Neural crest cell (in vitro differentiated cells): ENCODE measurements around the gene SREBF2. TPM values are rescaled to one million over a fixed set of nuclear protein-coding genes. Genes with fewer than 3 reads are reported as not detected.

ENCODE experiments used
- DNase-seq: peaks from one replicate; pipeline ENCODE4 v3.0.0; 2021; ENCODE audit warnings: low read depth, mixed read lengths, low spot score
- H3K27ac Mint-ChIP-seq: one replicate; pipeline ENCODE4 v1.8.0; 2021; ENCODE audit warnings: mild to moderate bottlenecking, mixed read lengths; ENCODE audit not compliant: unreplicated experiment
- H3K27me3 Mint-ChIP-seq: 2 replicates; pipeline ENCODE4 v1.8.0; 2021; ENCODE audit warnings: low read depth, mild to moderate bottlenecking, mixed read lengths
- H3K36me3 Mint-ChIP-seq: 2 replicates; pipeline ENCODE4 v1.8.0; 2021; ENCODE audit warnings: low read depth, mild to moderate bottlenecking, mixed read lengths
- H3K4me1 Mint-ChIP-seq: 2 replicates; pipeline ENCODE4 v1.8.0; 2021; ENCODE audit warnings: mixed read lengths
- H3K4me3 Mint-ChIP-seq: one replicate; pipeline ENCODE4 v1.8.0; 2021; ENCODE audit warnings: mild to moderate bottlenecking, mixed read lengths
- H3K9me3 Mint-ChIP-seq: 2 replicates; pipeline ENCODE4 v1.8.0; 2021; ENCODE audit warnings: mixed read lengths
- total RNA-seq: library from RNA; stranded (reverse); gene quantifications from 2 replicates; pipeline ENCODE4 v1.2.1, GENCODE V29; 2021
- TF ChIP-seq, protein P1 (sequence below): fragments of 200-600 bp; sonication (generic); conservative IDR thresholded peaks from 2 replicates; pipeline ENCODE4 v1.5.0; 2021; ENCODE audit warnings: antibody characterized with exemption, mild to moderate bottlenecking

SREBF2 gene
- total RNA-seq, 1 donor from 2014 or later, result 209 TPM

DNA sequence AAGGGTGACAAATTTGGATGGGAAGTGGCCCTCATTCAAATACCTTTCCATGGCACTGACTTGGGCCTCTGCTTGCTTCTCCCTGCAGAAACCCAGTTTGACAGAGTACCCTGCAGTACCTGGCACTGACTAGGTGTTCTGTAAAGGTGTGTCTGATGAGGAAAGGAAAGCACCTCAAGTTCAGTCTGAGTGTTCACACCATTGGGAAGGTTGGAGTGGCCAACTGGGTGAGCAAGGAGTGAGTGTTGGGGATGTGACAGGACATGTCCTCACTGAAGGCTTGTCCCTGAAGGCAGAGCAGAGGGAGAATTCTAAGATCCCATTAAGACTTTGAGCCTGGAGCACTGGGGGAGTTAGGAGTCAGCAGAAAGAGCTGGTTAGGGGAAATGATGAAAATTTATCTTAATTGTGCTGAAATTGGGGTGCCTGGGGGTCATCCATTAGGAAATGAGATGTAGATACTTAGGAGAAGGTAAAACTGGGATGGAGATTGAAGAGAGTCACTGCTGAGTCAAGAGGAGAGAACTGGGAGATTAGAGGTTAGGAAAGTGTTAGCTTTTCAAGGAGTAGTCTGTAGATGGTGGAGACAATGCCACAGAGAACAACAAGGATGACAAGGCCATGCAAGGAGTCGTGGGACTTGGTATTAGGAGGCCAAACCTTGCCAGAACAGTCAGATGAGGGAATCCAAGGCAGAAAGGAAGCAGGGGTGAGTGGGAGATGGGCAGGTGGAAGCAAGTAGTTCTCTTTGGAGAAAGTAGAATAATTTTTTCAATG is 6.1 kb downstream of the SREBF2 start:
- Mint-ChIP-seq H3K4me3 (peak overlapping the region; percentile 9), H3K4me1 (peaks cover 51% of the 10 kb centered on the region), H3K27me3 (no peaks in the 10 kb centered on the region), H3K27ac (peak overlapping the region; percentile 2), H3K9me3 (no peaks in the 10 kb centered on the region), H3K36me3 (peaks cover 34% of the 10 kb centered on the region)
- TF ChIP-seq, protein P1, sequence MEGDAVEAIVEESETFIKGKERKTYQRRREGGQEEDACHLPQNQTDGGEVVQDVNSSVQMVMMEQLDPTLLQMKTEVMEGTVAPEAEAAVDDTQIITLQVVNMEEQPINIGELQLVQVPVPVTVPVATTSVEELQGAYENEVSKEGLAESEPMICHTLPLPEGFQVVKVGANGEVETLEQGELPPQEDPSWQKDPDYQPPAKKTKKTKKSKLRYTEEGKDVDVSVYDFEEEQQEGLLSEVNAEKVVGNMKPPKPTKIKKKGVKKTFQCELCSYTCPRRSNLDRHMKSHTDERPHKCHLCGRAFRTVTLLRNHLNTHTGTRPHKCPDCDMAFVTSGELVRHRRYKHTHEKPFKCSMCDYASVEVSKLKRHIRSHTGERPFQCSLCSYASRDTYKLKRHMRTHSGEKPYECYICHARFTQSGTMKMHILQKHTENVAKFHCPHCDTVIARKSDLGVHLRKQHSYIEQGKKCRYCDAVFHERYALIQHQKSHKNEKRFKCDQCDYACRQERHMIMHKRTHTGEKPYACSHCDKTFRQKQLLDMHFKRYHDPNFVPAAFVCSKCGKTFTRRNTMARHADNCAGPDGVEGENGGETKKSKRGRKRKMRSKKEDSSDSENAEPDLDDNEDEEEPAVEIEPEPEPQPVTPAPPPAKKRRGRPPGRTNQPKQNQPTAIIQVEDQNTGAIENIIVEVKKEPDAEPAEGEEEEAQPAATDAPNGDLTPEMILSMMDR, result no peak
- no peak for DNase-seq

DNA sequence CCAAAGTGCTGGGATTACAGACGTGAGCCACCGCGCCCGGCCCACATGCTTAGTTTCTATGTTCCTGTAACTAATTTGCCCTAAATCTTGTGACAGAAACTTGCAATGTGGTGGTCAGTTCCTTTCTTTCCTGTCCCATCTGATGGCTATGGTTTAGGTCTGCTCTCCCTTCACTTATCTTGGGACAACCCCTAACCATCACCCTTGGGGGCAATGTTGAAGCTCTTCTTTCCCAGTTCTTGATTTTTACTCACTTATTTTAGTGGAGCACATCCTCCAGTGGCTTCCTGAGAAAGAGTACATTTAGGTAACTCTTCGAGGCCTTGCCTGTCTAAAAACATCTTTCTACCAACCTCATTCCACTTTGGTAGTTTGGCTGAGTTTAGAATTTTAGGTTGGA is 7.3 kb downstream of the SREBF2 start:
- no peak for DNase-seq
- Mint-ChIP-seq H3K4me1 (peaks cover 53% of the 10 kb centered on the region), H3K27ac (no peak overlapping the region), H3K4me3 (peak overlapping the region; percentile 58), H3K27me3 (no peaks in the 10 kb centered on the region), H3K9me3 (no peaks in the 10 kb centered on the region), H3K36me3 (peaks cover 27% of the 10 kb centered on the region)
- TF ChIP-seq, protein P1, result no peak

DNA sequence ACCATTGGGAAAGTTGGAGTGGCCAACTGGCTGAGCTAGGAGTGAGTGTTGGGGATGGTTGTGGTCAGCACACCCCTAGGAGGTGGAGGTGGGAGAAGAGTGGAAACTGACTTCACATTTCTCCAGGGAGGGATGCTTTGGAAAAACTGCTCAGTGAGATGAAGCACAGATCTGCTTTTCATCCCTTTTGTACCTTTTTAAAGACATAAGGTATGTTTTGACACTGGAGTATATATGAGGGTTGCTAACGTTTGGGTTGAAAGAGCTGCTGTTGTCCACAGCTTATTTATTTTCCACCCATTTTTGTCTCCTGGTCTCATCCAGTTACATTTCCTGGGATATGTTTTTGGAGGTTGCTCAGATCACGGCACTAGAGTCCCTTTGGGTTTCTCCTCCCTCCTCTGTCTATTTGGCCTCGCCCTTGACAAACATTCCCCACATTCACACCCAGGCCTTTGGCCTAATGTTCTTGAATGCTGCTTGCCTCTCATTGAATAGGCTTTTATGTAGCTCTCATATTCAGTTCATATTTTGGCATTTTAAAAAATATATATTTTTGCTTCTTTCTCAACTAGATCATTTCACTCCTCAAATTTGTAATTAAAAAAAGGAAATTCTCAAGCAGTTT is 8.3 kb downstream of the SREBF2 start:
- Mint-ChIP-seq H3K27ac (peak overlapping the region; percentile 54), H3K4me3 (no peak overlapping the region), H3K27me3 (no peaks in the 10 kb centered on the region), H3K36me3 (peaks cover 21% of the 10 kb centered on the region), H3K9me3 (no peaks in the 10 kb centered on the region), H3K4me1 (peaks cover 56% of the 10 kb centered on the region)
- TF ChIP-seq, protein P1, result no peak
- no peak for DNase-seq

DNA sequence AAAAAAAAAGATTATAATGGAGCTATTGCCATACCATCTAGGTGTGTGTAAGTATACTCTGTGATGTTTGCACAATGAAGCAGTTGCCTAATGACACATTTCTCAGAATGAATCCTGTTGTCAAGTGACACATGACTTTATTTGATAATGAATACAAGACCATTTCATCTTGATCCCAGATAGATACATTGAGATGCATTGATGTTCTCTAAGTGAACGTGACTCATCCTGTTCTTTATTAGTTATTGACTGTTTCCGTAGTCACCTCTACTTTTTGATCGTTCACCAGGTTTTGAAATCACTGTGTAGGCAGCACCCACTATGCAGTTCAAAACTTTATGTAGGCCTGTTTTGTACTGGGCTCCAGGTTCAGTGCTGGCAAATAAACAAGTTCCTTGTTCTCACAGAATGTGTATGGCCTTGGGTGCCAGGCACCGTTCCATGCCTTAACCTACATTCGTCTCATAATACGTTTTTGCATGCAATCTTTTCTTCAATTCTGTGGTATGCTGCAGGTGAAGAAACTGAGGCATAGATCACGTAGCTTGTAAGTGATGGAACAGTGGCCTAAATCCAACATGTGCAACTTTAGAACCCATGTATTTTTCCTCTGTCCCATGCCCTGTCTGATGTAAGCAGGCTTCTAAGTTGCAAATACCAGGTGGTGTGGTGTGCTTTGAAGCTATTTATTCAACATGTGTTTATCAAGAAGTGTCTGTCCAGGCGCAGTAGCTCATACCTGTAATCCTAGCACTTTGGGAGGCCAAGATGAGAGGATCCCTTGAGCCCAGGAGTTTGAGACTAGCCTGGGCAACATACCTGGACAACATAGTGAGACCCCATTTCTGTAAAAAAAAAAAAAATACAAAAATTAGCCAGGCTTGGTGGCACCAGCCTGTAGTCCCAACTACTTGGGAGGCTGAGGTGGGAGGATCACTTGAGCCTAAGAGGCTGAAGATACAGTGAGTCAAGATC is 10.4 kb downstream of the SREBF2 start:
- Mint-ChIP-seq H3K4me3 (no peak overlapping the region), H3K9me3 (no peaks in the 10 kb centered on the region), H3K27ac (no peak overlapping the region), H3K36me3 (peaks cover 8% of the 10 kb centered on the region), H3K4me1 (peaks cover 54% of the 10 kb centered on the region), H3K27me3 (no peaks in the 10 kb centered on the region)
- DNase-seq, result no peak
- TF ChIP-seq, protein P1, result no peak

DNA sequence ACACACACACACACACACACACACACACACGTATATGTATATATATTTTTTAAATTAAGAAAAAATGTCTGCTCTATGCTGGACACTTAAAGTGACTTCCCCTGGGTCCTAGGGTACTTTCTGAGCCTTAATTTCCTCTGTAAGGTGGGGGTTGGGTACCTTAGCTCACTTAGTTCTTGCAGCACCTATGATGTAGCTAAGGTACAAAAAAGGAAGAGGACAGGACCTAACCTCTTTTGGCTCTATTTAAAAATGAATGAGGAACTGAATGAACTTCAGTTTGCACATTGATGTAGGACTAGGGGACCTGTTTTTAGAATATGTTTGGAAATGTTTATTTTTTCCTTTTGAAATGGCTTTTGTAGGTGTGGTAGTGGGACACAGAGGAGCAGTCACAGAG is 11.1 kb downstream of the SREBF2 start:
- Mint-ChIP-seq H3K9me3 (no peaks in the 10 kb centered on the region), H3K4me3 (no peak overlapping the region), H3K27me3 (no peaks in the 10 kb centered on the region), H3K36me3 (peaks cover 5% of the 10 kb centered on the region), H3K4me1 (peaks cover 48% of the 10 kb centered on the region), H3K27ac (no peak overlapping the region)
- DNase-seq, result no peak
- TF ChIP-seq, protein P1, result no peak
